K562 (cell line): ENCODE data around the gene TBC1D5. TPM values are rescaled to one million over a fixed set of nuclear protein-coding genes. Genes with fewer than 3 reads are reported as not detected.
"Not testable (repeated sequence)": the region's sequence is repeated elsewhere in the genome, so short reads cannot be mapped to it uniquely, and the experiment has no call there.

Experiments
- HDAC1 ChIP-seq, 2 experiments: fragments of 450-650 bp; IDR thresholded peaks; 2 replicates each; pipeline ENCODE4 v1.6.1; 2016 to 2017; ENCODE audit warnings: inconsistent platforms in 1 of 2, mild to moderate bottlenecking in 1 of 2, moderate library complexity in 1 of 2
- HDGF ChIP-seq: fragments of 450-650 bp; IDR thresholded peaks from 2 replicates; pipeline ENCODE4 v1.6.1; 2016
- POLR2B ChIP-seq: fragments of 450-650 bp; IDR thresholded peaks from 2 replicates; pipeline ENCODE4 v1.6.1; 2018; ENCODE audit warnings: low read depth; ENCODE audit not compliant: partially characterized antibody
- polyA plus RNA-seq, 8 experiments: library from polyadenylated mRNA; depleted of rRNA in 4 of 8; stranded (reverse) in 5 of 8; unstranded in 3 of 8; fragments of >200 nt; fragmentation: Nextera tagmentation in 2 of 8; fragmentation: Illumina TruSeq in 1 of 8; extraction: Ambion mirVana in 2 of 8; extraction: Trizol in 1 of 8; gene quantifications; 2 replicates each; pipeline versions ENCODE4 v1.2.1 to v1.2.3, GENCODE V29; 2011 to 2014; ENCODE audit warnings: inconsistent platforms in 1 of 8, missing spikeins in 1 of 8
- total RNA-seq, 7 experiments: library from RNA; depleted of rRNA in 6 of 7; stranded (reverse); fragments of >200 nt in 6 of 7; fragmentation: Illumina TruSeq in 2 of 7; extraction: Trizol in 2 of 7; gene quantifications; 2 replicates each; pipeline versions ENCODE4 v1.2.1 to v1.2.3, GENCODE V29; 2011 to 2021; ENCODE audit warnings: low replicate concordance in 1 of 7
- TF ChIP-seq, protein P1 (sequence below): fragments of 450-650 bp; formaldehyde crosslinking; IDR thresholded peaks from 2 replicates; pipeline ENCODE4 v1.4.0; 2022; ENCODE audit warnings: missing genetic modification characterization
- TF ChIP-seq, protein P2 (sequence below), 2 experiments: fragments of 450-650 bp in 1 of 2; sonication (generic) in 1 of 2; formaldehyde crosslinking in 1 of 2; IDR thresholded peaks; 2 replicates each; pipeline versions ENCODE4 v1.7.1 to v1.9.0; 2016 to 2022; ENCODE audit warnings: inconsistent platforms in 1 of 2, mild to moderate bottlenecking in 1 of 2, missing genetic modification reagents in 1 of 2
- TF ChIP-seq, protein P3 (sequence below), 2 experiments: fragments of 450-650 bp; IDR thresholded peaks; 2 replicates each; pipeline ENCODE4 v1.6.1; 2016

TBC1D5 gene
- total and polyA plus RNA-seq, 9 of the 15 experiments (the other 6 are each of a cell fraction or from before 2014, with no cell fraction given) = 2.9 to 38.1 (median 25.6) TPM

DNA sequence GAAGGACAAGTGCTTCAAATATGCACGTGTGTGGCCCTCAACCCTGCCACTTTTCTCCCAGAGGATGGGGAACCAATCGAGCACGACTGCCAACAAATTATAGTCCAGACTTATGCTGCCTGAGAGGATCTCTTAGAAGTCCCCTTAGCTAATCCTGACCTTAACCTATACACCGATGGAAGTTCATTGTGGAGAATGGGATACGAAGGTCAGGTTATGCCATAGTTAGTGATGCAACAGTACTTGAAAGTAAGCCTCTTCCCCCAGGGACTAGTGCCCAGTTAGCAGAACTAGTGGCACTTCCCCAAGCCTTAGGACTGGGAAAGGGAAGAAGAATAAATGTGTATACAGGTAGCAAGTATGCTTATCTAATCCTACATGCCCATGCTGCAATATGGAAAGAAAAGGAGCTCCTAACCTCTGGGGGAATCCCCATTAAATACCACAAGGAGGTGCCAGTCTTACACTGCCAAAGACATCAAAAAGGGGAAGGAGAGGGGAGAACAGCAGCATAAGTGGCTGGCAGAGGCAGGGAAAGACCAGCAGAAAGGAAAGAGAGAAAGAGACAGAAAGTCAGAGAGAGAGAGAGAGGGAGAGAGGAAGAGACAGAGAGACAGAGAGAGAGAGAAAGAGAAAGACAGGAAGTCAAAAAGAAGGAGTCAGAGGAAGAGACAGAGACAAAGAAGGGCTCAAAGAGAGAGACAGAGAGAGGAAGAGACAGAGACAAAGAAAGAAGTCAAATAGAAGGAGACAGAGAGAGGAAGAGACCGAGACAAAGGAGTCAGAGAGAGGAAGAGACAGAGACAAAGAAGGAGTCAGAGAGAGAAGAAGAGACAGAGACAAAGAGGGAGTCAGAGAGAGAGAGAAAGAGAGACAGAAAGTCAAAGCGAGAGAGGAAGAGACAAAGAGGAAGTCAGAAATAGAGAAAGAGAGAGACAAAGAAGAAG lies 37.1 kb upstream of the TBC1D5 start (continued):
- TF ChIP-seq, protein P1, sequence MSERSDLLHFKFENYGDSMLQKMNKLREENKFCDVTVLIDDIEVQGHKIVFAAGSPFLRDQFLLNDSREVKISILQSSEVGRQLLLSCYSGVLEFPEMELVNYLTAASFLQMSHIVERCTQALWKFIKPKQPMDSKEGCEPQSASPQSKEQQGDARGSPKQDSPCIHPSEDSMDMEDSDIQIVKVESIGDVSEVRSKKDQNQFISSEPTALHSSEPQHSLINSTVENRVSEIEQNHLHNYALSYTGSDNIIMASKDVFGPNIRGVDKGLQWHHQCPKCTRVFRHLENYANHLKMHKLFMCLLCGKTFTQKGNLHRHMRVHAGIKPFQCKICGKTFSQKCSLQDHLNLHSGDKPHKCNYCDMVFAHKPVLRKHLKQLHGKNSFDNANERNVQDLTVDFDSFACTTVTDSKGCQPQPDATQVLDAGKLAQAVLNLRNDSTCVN (CRISPR knock-in tag) = peak; percentile 80; the same call in 1 of the 2 replicates
- peak; percentile 30 for TF ChIP-seq POLR2B
- TF ChIP-seq, protein P2, sequence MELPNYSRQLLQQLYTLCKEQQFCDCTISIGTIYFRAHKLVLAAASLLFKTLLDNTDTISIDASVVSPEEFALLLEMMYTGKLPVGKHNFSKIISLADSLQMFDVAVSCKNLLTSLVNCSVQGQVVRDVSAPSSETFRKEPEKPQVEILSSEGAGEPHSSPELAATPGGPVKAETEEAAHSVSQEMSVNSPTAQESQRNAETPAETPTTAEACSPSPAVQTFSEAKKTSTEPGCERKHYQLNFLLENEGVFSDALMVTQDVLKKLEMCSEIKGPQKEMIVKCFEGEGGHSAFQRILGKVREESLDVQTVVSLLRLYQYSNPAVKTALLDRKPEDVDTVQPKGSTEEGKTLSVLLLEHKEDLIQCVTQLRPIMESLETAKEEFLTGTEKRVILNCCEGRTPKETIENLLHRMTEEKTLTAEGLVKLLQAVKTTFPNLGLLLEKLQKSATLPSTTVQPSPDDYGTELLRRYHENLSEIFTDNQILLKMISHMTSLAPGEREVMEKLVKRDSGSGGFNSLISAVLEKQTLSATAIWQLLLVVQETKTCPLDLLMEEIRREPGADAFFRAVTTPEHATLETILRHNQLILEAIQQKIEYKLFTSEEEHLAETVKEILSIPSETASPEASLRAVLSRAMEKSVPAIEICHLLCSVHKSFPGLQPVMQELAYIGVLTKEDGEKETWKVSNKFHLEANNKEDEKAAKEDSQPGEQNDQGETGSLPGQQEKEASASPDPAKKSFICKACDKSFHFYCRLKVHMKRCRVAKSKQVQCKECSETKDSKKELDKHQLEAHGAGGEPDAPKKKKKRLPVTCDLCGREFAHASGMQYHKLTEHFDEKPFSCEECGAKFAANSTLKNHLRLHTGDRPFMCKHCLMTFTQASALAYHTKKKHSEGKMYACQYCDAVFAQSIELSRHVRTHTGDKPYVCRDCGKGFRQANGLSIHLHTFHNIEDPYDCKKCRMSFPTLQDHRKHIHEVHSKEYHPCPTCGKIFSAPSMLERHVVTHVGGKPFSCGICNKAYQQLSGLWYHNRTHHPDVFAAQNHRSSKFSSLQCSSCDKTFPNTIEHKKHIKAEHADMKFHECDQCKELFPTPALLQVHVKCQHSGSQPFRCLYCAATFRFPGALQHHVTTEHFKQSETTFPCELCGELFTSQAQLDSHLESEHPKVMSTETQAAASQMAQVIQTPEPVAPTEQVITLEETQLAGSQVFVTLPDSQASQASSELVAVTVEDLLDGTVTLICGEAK (IDR thresholded peaks at IDR 0.05) = peak; percentile 25; the same call in 1 of the 2 replicates
- TF ChIP-seq, protein P2 (CRISPR knock-in tag; IDR thresholded peaks at IDR 0.05) = not testable (repeated sequence)
- 0 out of 4 replicates have a peak, but pooled peaks of 1 of the 2 experiments have one; percentile 40 for TF ChIP-seq HDAC1 (IDR thresholded peaks at IDR 0.05)
- peak; percentile 67; the same call in 1 of the 2 replicates for TF ChIP-seq HDGF
- TF ChIP-seq, protein P3, sequence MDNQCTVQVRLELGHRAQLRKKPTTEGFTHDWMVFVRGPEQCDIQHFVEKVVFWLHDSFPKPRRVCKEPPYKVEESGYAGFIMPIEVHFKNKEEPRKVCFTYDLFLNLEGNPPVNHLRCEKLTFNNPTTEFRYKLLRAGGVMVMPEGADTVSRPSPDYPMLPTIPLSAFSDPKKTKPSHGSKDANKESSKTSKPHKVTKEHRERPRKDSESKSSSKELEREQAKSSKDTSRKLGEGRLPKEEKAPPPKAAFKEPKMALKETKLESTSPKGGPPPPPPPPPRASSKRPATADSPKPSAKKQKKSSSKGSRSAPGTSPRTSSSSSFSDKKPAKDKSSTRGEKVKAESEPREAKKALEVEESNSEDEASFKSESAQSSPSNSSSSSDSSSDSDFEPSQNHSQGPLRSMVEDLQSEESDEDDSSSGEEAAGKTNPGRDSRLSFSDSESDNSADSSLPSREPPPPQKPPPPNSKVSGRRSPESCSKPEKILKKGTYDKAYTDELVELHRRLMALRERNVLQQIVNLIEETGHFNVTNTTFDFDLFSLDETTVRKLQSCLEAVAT (IDR thresholded peaks at IDR 0.05) = peak in 1 of 2 experiments; percentile 59; a peak in 1 of 4 replicates
